HepG2 (cell line): Measurements from ENCODE around the gene BHLHE41. TPM values are rescaled to one million over a fixed set of nuclear protein-coding genes. Genes with fewer than 3 reads are reported as not detected.

ENCODE experiments used
- AGO1 ChIP-seq: fragments of 200-400 bp; formaldehyde crosslinking; IDR thresholded peaks from 2 replicates; pipeline ENCODE4 v1.6.1; 2017; ENCODE audit warnings: mild to moderate bottlenecking, low read depth, low read length, moderate library complexity; ENCODE audit not compliant: poor library complexity, severe bottlenecking
- FOSL2 ChIP-seq: sonication (generic); formaldehyde crosslinking; IDR thresholded peaks from 2 replicates; pipeline ENCODE4 v1.4.0; 2020; ENCODE audit warnings: missing genetic modification reagents
- NRL ChIP-seq: sonication (generic); formaldehyde crosslinking; IDR thresholded peaks from 2 replicates; pipeline ENCODE4 v1.5.0; 2020; ENCODE audit warnings: missing genetic modification reagents, mild to moderate bottlenecking, moderate library complexity, borderline replicate concordance
- ZHX2 ChIP-seq, 2 experiments: sonication (generic) in 1 of 2; formaldehyde crosslinking in 1 of 2; IDR thresholded peaks; 2 replicates each; pipeline versions ENCODE4 v1.6.1 to v1.9.0; 2014 to 2022; ENCODE audit warnings: antibody characterized with exemption in 1 of 2, borderline replicate concordance in 1 of 2, inconsistent platforms in 1 of 2, low read depth in 1 of 2, missing genetic modification reagents in 1 of 2
- polyA plus RNA-seq, 8 experiments: library from polyadenylated mRNA; depleted of rRNA in 3 of 8; stranded (reverse) in 7 of 8; unstranded in 1 of 8; fragments of >200 nt; fragmentation: Illumina TruSeq in 4 of 8; extraction: Trizol in 4 of 8; gene quantifications; 2 replicates each; pipeline versions ENCODE4 v1.2.1 to v1.2.3, GENCODE V29; 2011 to 2016; ENCODE audit warnings: low read depth in 4 of 8, missing spikeins in 1 of 8, mixed read lengths in 1 of 8; ENCODE audit not compliant: insufficient read depth in 1 of 8
- total RNA-seq, 5 experiments: library from RNA; depleted of rRNA; stranded (reverse); fragments of >200 nt; fragmentation: Illumina TruSeq; extraction: Trizol; gene quantifications; 2 replicates each; pipeline ENCODE4 v1.2.3, GENCODE V29; 2016; ENCODE audit warnings: low read depth in 1 of 5

Gene BHLHE41
- total and polyA plus RNA-seq, 2 of the 13 experiments (the other 11 are each of a cell fraction or from before 2014, with no cell fraction given) = 0.03 TPM; not detected in 1

GRCh38 chr12:26125400-26126339 lies 833 bp upstream of the BHLHE41 start (continued):
- TF ChIP-seq ZHX2 (IDR thresholded peaks at IDR 0.05; ENCODE audit: low read depth) = no peak
- TF ChIP-seq ZHX2 (CRISPR knock-in tag; IDR thresholded peaks at IDR 0.05; ENCODE audit: borderline replicate concordance) = no peak
- TF ChIP-seq NRL (CRISPR knock-in tag) = peak; percentile 8; the same call in 1 of the 2 replicates
- peak; percentile 82 for TF ChIP-seq FOSL2 (CRISPR knock-in tag)
- no peak for TF ChIP-seq AGO1
